DMS53 (cell line): Measurements from ENCODE around the gene NUP210L.
A peak's percentile ranks its signal among the peaks of the same experiment; 100 is the strongest.
"Not testable (repeated sequence)": the region's sequence is repeated elsewhere in the genome, so short reads cannot be mapped to it uniquely, and the experiment has no call there.

Experiments used
- DNase-seq: peaks from one replicate; lab custom pipeline; 2025; lab: John Stamatoyannopoulos, UW

NUP210L gene

DNA sequence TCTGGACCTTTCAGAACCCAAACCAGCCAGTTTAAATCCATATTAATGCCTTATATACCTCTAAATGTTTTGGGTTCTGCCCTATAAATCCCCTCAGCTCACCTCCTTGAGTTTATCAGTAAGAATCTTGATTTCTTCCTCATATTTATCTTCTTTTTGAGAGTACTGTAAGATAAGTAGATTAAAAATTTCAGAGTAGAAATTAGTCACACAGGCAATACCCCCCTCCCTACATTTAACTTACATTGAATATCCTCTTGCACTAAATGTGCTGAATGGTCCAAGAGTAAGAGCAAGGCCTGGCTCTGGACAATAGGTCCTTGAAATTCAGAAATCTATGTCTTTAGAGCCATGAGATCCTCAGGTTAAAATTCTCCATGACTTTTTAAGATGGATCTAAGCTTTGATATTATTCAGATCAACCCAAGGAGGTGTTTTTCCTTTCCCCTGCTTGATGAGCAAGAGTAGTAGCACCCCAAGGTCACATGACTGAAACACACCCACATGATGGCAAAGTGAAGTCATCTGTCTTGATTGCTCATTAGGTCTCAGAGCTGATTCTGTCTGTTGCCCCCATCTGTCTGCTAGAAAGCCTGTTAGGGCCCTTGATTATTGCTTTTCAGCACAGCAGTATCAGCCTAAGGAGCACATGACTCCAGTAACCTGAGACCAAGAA is 15.8 kb upstream of the NUP210L start:
- no peak for DNase-seq

DNA sequence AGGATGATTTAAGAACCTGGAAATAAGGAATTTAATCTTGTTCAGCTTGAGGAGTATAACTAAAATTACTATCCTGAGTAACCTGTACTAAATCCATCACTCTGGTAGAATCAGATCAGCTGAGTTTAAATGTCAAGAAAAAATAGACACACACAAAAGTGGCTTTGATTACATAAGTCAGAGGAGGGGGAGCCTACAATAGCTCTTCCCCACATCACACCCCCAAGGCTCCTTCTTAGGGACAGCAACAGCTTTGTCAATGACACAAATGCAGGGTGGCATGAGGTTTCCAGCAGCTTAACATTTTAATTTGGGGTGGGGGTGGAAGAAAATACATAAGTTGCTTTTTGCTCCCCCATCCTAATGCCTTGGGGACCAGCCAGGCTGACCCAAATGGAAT is 12.6 kb upstream of the NUP210L start:
- DNase-seq = no peak

DNA sequence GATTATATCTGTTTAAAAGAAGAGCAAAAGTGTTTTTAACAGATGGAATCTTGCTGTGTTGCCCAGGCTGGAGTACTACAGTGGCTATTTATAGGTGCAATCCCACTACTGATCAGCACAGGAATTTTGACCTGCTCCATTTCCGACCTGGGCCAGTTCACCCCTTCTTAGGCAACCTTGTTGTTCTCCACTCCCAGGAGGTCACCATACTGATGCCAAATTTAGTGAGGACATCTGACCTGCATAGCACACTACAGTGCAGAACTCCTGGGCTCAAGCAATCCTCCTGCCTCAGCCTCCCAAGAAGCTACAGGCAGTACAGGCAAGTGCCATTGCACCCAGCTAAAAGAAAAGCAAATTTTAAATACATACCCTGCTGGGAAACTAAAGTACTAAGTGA is 11.3 kb upstream of the NUP210L start:
- DNase-seq = no peak

DNA sequence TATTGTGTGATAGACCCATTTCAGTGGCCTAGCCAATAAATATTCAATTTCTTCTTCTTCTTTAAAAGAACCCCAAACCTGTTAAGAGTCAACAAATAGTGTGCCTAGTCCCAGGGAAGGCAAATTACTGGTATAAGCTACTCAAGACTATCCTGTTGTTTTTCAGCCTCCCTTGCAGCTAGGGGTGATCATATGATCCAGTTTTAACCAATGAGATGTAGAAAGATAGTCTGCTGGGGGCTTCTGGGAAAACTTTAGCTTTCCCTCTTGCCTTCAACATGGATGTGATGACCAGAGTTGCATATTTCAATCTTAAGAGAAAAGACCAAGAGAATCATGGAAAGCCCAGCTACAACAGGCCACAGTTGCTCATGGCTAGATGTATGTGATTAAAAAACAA is 4.7 kb upstream of the NUP210L start:
- DNase-seq = no peak

DNA sequence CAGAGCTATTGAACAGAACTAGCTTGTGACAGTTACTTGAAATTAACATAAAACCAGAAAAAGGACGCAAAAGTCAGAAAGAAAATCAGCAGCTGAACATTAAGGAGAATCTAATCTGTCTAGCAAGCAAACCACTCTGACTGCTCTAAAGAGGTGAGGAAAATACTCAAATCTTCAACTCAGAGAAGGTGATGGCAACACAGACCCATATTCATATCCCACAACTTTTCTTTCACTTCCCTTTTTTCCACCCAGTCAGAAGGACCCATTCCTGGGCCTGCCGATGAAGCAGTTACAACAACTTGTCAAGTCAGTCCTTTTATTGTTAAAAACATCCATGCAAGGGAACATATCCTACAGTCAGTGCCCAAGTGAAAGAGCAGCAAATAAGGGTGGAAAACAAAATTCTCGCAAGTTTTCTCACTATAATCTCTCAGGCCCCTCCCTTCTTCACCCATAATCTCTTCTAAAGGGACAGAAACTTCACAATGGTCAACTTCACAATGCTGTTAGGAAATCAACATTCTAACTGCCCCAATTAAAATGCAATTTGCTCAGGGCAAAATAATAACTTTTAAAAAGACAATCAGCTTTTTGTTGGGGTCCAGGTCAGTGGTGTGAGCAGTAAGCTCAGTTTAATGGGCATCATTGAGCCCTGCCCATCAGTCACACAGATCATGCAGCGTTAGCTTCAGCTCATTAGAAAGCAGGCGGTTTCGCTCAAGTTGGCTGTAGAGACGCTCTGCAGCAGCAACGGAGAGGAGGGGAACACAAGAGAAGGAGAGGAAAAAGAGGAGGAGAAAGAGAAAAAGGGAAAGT is 3.6 kb upstream of the NUP210L start:
- DNase-seq = no peak

DNA sequence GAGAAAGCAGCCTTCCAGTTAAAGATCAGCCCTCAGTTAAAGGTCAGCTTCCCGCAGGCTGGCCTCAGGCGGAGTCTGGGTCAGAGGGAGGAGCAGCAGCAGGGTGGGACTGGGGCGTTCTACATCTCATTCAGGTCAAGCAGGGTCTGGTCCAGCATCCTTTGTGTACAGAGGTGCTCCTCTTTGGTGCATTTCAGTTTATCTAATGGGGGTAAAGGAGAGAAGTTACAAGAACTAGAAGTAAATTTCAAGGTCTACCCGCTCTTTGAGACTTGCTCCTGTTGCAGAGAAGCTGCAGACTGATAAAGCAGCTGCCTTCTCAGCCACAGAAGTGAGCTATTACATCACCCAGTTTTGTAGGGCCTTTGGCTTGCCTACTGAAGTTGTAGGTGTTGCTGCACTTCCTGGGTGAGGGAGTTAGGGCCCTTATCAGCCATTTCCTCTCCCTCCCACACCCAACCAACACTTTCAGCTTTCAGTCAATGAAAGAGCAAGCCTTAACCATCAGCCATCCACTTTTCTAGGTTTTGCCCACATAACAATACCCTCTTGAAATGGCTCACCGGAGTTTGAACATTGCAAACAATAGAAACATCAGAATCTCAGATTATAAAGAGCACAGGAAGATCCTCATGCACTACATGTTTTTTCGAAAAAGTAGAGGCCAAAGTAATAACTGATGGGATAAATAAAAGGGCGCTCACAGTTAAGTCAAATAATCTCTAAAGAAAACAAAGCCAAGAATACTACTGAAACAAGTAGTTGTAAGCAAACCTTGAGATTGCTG is 2.8 kb upstream of the NUP210L start:
- peak; percentile 74 for DNase-seq

GRCh38 chr1:154155251-154155650 is 378 bp upstream of the NUP210L start:
- DNase-seq = peak; percentile 93

DNA sequence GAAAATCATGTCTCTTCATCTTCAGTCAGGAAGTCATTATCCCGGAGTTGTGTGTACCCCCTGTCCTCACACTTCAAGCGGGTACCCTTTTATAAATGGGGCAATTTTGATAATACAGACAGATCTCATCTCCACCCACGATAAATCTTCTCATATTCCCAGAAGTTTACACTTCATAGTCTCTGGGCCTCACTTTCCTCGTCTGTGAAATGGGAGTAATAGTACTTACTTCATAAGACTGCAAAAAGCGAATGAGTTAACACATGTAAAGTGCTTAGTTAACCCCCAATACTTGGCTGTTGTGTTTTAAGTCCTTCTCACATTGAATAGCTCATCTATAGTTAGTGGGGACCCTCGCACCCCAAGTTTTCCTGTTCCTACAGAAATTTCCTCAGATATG is 820 bp downstream of the NUP210L start:
- peak; percentile 16 for DNase-seq

- DNase-seq = no peak
Observed at GRCh38 chr1:154151311-154151710, 3.6 kb downstream of the NUP210L start.

DNA sequence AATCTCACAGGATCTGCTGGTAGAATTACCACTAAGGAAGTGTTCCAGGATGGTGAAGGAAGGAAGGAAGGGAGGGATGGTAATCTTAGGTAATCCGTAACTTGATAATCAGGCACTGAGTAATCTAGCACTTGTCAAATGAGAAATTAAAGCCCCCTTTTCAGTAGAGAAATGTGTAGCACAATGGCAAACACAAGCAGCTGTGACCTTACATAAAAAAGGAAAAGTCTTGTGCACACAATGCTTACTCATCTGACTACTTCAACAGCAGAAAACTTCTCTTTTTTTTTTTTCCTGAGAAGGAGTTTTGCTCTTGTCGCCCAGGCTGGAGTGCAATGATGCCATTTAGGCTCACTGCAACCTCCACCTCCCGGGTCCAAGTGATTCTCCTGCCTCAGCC is 6.1 kb downstream of the NUP210L start:
- peak; percentile 75 for DNase-seq

DNA sequence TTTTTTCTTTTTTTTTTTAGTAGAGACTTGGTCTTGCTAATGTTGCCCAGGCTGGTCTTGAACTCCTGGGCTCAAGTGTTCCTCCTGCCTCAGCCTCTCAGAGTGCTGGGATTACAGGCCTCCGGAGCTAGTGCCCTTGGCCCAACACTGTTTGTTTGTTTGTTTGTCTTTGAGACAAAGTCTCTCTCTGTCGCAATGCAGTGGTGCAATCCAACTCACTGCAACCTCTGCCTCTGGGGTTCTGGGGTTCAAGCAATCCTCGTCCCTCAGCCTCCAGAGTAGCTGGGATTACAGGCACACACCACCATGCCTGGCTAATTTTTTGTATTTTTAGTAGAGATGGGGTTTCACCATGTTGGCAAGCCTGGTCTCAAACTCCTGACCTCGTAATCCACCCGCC is 7.4 kb downstream of the NUP210L start:
- not testable (repeated sequence) for DNase-seq

DNA sequence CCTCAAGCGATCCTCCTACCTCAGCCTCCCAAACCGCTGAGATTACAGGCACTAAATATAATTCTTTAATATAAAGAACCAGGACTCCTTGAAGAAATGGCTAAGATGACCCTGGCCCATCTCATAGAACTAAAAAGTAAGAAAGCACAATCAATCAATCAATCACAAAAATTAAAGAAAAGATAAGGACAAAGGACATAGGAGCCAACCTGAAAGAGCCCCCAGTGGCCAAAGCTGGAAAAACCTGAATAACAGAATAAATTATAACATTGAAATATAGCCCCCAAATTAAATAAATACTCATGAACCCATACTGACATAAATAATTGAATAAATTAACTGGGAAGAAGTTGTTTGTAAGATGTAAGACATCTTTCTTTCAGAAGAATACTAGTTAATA is 8.9 kb downstream of the NUP210L start:
- peak; percentile 23 for DNase-seq

- no peak for DNase-seq
Observed at GRCh38 chr1:154142358-154142757, 12.5 kb downstream of the NUP210L start.

GRCh38 chr1:154141240-154141639 is 13.6 kb downstream of the NUP210L start:
- no peak for DNase-seq

DNA sequence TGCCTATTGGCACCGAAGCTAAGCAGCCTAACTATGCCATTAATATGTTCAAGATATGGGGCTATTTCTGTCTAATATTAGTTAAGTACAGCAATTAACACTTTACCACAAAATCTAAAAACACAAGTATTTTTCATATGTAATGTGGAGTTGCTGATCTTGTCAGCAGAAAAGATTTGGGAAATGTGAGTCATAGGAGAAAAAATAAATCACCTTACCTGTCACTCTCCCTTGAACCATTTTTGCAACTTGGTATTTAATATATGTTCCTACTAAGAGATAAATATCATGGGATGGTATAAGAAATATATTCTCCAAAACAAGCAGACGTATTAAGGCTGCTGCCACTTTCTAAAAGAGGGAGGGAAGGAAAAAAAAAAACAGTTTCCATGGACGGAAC is 17.0 kb downstream of the NUP210L start:
- no peak for DNase-seq

GRCh38 chr1:154133256-154133655 is 21.6 kb downstream of the NUP210L start:
- DNase-seq = no peak

DNA sequence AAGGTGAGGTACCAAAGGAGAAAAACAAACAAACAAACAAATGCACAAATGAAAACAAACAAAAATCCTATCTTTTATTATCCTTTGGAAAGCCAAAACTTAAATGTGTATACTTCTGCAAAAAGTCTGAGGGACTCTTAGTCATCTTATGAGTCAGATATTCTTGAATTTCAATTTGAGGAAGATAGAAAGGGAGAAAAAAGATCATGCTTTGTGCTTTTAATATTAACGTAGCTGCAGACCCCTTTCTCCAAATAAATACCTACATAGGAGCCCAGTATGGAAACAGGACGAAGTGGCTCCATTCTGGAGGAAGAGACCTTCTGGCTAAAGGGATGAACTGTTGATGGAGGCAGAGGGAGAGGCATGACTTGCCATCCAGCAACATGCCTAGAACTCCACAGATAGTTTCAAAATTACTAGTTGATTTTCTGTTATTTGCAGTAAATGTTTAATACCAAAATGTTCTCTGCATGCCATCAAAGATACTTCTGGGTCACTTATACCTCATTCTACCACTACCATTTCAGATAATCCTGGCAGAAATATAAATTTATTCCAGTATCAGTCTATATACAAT is 25.4 kb downstream of the NUP210L start:
- DNase-seq = no peak

GRCh38 chr1:154123205-154123604 is 31.7 kb downstream of the NUP210L start:
- not testable (repeated sequence) for DNase-seq

DNA sequence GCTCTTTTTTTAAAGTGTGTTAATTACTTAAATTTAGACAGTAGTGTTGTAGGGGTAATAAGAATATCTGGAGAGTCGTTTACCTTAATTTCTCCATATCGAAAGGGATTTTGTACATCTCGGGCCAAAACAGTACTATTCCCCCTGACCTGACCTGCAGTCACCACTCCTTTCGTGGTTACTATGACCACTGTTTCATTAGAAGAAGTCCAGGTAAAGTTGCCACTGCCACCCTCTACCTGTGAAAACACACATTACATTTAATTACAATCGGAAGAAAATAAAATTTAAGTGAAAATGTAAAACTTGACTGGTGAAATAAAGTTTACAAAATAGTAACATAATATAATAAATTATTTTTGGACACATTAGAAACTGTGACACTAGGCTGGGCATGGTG is 37.2 kb downstream of the NUP210L start:
- no peak for DNase-seq

GRCh38 chr1:154115180-154115579 is 39.7 kb downstream of the NUP210L start:
- DNase-seq = peak; percentile 73

- peak; percentile 12 for DNase-seq
Observed at GRCh38 chr1:154104433-154105082, 50.3 kb downstream of the NUP210L start.

DNA sequence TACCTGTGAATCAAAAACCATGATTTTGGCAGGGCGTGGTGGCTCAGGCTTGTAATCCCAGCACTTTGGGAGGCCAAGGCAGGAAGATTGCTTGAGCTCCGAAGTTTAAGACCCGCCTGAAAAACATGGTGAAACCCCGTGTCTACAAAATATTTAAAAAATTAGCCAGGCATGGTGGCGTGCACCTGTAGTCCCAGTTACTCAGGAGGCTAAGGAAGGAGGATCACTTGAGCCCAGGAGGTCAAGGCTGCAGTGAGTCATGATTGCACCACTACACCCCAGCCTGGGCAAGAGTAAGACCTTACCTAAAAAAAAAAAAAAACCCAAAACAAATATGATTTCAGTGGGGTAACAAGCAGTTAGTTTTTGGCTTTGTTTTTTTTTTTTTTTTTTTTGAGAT is 54.7 kb downstream of the NUP210L start:
- DNase-seq = not testable (repeated sequence)
